GM12874 (cell line): ENCODE results near the gene TMEM204.

Experiments used
- TF ChIP-seq, protein P1 (sequence below): IDR thresholded peaks from 2 replicates; pipeline ENCODE4 v1.5.1; 2011; ENCODE audit warnings: low read depth, mild to moderate bottlenecking, control low read depth, low read length, moderate library complexity; ENCODE audit not compliant: insufficient read depth

Gene TMEM204

DNA sequence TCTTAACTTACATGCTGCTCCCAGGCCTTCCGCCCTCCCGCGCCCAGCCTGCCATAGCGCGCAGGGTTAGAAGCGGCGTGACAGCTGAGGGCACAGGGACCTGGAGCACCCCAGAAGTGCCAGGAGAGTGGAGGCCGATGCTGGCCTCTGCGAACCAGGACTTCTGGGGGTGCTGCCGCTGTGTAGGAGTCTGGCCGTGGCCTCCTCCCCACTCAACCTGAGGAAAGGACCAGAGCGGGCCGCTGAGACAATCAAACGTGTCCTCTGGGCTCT, 1.9 kb upstream of the TMEM204 start:
- TF ChIP-seq, protein P1, sequence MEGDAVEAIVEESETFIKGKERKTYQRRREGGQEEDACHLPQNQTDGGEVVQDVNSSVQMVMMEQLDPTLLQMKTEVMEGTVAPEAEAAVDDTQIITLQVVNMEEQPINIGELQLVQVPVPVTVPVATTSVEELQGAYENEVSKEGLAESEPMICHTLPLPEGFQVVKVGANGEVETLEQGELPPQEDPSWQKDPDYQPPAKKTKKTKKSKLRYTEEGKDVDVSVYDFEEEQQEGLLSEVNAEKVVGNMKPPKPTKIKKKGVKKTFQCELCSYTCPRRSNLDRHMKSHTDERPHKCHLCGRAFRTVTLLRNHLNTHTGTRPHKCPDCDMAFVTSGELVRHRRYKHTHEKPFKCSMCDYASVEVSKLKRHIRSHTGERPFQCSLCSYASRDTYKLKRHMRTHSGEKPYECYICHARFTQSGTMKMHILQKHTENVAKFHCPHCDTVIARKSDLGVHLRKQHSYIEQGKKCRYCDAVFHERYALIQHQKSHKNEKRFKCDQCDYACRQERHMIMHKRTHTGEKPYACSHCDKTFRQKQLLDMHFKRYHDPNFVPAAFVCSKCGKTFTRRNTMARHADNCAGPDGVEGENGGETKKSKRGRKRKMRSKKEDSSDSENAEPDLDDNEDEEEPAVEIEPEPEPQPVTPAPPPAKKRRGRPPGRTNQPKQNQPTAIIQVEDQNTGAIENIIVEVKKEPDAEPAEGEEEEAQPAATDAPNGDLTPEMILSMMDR = no peak

DNA sequence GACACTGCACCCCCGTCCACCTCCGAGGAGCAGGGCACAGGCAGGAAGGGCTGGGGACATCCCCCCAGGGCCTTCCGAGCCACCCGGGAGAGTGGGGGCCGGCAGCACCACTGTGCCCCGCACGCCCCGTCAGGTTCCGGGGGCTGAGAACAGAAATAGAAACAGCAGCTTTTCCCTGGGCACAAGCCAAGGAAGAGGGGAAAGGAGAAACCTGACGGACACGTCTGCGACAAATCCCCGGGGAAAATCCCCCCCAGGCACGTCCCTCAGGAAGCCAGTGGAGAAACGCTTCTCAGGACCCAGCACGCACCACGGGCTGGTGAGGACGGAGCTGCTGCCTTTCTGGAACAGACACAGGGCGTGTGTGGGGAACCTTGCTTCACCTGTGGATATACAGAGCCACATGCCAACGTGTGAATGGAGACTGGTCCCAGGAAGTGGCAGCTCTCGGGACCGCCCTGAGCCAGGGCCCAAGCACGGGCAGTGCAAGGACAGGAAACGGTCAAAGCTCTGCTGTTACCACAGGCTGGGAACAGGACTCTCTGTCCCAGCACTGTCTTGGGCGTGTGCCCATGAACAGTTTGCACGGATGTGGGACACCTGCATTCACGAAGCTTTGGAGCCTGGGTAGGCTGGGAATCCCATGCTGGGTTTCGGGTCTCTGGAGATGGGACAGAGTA, 1.2 kb upstream of the TMEM204 start:
- TF ChIP-seq, protein P1 = no peak

DNA sequence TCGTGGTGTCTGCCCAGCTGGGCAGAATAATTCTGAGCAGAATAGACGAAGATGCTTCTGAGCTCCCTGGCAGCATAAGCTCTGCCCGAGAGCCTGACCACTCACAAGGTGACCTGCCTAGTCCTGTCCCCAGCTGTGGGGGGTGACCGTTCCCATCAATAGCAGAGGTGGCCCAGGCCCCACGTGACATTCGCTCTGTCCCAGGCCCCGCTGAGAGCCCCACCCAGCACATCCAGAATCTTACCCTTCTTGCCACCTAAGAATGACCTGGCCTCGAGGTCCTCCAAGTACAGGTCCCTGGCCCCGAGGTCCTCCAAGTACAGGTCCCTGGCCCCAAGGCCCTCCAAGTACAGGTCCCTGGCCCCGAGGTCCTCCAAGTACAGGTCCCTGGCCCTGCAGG, 695 bp upstream of the TMEM204 start:
- TF ChIP-seq, protein P1 = no peak

DNA sequence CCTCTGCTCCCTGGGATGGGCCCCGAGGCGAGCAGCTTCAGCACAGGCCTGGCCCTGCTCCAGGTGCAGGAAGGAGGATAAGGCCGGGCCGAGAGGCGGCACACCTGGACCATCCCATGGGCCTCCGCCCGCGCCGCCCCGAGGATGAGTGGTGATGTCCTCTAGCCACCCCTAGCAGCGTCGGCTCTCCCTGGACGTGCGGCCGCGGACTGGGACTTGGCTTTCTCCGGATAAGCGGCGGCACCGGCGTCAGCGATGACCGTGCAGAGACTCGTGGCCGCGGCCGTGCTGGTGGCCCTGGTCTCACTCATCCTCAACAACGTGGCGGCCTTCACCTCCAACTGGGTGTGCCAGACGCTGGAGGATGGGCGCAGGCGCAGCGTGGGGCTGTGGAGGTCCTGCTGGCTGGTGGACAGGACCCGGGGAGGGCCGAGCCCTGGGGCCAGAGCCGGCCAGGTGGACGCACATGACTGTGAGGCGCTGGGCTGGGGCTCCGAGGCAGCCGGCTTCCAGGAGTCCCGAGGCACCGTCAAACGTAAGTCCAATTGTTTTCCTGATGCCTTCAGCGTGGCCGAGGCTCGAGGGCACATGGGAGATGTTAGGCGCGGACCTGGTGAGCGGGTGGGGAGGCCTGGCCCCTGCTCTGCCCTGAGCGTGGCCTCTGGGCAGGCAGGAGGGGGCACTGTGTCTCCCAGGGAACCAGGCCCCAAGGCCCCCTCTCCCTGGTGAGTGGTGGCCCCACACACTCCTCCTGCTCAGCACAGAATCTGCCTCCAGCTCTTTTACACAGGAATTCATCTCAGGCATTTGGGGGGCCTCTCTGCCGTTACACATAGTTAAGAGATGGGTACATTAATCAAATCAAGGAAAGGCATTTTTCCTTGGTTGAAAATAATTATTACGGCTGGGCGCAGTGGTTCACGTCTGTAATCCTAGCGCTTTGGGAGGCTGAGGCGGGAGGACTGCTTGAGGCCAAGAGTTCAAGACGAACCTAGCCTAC, 855 bp downstream of the TMEM204 start:
- TF ChIP-seq, protein P1 = no peak

DNA sequence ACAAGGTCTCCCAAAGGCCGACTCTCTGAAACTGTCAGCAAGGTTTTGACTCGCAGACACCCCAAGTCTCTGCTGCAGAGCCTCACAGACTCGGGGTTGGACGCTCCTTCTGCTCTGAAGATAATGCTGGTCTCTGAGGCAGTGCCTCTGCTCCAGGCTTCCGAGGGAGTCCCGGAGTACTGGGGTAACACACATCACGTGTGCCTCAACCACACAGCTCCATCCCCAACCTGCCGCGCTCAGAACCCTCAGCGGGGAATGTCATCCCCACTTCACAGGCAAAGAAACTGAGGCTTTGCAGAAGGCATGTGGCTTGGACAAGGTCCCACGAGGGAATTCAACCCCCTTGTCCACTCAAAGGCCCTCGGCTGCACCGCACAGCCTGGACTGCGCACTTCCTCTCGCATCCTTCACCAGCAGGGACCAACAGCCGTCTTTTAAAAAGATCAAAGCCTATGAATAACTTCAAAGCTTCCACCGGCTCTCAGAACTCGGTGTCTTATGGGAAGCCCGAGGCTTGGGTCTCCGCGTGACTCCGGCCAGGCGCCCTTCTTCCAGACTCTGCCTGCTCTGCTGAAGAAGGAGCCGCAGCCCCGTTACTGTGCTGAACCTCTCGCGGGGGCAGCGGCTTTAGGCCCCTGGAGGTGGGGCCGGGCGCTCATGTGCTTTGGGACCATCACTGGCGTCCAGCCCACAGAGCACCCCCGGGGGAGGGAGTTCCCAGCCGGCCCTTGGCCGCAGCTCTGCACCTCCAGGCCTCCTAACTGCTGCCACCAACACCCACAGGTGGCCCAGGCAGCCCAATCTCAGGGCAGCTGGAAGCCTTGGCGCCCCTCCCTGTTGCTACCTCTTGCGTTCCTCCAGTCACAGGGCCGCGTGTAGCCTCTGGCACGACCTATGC, 2.2 kb downstream of the TMEM204 start:
- TF ChIP-seq, protein P1 = no peak

DNA sequence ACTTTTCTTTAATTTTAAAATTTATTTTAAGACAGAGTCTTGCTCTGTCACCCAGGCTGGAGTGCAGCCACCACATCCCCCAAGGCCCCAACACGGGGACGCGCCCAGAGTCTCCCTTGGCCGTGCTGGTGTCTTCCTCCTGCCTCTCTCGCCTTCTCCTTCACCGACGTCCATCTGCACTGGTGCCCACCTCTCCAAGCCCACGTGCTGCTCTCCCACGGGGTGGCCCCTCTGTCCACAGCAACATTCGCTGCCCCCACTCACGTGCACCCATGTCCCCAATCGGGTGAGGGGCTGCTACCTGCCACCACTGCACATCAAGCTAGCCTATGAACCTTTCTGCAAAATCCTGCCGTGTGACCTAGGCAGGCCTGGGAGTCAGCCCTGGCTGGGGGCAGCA, 3.1 kb downstream of the TMEM204 start:
- TF ChIP-seq, protein P1 = no peak

DNA sequence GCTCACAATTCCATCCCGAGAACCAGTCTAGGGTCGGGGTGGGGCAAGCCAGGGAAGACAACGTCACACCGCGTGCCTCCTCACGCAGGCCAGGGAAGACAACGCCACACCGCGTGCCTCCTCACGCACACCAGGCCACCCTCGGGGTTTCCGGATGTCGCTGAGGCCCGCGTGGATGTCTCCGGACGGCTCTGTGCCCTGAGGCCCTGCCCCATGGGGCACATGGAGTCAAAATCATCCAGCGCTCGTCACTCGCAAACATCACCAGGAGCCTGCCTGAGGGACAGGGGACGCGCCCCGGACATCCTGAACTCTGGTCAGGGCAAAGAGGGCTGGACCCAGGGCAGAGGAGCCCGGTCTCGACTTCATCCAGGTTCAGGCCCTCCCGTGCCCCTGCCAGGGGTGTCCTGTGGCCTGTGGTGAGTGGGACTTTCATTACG, 3.7 kb downstream of the TMEM204 start:
- TF ChIP-seq, protein P1 = no peak
